GM12872 (cell line): ENCODE measurements around the gene NAT9.

ENCODE experiments used
- TF ChIP-seq, protein P1 (sequence below): IDR thresholded peaks from 3 replicates; pipeline ENCODE4 v1.5.1; 2011; ENCODE audit warnings: low read depth, mild to moderate bottlenecking, low read length, moderate library complexity; ENCODE audit not compliant: insufficient read depth

The NAT9 gene

DNA sequence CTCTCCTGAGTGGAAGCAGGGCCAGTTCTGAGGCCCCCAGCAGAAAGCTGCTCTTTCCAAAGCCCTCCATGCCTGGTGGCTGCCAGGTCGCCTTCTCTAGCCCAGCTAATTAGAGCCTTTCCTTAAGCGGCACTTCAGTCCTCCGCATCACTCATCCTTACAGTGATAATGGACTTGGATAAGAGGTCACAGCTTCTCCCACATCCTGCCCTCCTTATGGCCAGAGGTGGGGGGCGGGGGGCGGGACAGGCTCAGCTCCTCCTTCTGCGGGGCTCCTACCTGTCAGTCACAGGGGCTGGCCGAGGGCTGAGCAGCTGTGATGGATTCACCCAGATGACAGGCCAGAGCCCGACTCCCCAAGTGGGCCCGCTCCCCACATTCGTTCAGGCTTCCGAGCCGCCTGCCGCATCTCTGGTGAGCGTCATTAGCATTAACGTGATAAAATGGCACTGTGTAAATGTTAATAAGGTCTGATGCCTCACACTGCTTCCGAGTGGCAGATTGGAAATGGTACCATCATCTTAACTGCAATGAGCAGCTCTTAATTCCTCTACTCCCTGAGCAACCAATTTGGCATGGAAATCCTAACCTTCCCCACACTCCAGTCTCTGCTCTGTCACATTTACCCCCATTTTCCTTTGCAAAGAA, 42.3 kb upstream of the NAT9 start:
- TF ChIP-seq, protein P1, sequence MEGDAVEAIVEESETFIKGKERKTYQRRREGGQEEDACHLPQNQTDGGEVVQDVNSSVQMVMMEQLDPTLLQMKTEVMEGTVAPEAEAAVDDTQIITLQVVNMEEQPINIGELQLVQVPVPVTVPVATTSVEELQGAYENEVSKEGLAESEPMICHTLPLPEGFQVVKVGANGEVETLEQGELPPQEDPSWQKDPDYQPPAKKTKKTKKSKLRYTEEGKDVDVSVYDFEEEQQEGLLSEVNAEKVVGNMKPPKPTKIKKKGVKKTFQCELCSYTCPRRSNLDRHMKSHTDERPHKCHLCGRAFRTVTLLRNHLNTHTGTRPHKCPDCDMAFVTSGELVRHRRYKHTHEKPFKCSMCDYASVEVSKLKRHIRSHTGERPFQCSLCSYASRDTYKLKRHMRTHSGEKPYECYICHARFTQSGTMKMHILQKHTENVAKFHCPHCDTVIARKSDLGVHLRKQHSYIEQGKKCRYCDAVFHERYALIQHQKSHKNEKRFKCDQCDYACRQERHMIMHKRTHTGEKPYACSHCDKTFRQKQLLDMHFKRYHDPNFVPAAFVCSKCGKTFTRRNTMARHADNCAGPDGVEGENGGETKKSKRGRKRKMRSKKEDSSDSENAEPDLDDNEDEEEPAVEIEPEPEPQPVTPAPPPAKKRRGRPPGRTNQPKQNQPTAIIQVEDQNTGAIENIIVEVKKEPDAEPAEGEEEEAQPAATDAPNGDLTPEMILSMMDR: no peak

DNA sequence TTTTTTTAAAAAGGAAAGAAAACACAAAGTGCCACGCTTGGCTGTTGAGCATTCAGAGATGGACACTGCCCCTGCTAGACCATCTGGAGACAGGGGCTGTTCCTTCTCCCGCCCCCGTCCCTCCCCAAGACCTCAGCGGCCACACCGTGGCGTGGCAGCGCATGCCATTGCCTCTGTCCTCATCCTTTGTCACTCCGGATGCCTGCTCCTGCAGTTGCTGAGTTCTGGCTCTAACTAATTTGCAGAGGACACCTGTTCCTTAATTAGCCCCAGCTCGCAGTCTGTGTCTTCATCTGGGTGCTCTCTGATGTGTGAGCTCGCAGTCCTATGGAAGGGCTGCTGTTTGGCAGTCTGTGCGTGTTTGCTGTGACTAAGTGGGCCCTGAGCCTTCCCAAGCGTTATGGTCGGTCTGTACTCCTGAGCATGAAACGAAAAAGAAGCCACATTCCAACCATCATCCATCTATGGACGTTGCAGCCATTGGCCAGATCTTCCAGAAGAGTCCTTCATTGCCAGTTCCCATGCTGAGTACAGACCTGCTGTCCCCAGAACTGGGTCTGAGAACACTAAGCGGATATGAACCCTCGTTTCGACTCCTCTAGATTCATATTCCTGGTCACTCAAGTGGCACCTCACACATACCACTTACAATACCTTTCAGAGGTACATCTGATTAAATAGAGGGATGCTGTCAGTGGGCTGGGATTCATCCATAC, 40.9 kb upstream of the NAT9 start:
- TF ChIP-seq, protein P1: no peak

DNA sequence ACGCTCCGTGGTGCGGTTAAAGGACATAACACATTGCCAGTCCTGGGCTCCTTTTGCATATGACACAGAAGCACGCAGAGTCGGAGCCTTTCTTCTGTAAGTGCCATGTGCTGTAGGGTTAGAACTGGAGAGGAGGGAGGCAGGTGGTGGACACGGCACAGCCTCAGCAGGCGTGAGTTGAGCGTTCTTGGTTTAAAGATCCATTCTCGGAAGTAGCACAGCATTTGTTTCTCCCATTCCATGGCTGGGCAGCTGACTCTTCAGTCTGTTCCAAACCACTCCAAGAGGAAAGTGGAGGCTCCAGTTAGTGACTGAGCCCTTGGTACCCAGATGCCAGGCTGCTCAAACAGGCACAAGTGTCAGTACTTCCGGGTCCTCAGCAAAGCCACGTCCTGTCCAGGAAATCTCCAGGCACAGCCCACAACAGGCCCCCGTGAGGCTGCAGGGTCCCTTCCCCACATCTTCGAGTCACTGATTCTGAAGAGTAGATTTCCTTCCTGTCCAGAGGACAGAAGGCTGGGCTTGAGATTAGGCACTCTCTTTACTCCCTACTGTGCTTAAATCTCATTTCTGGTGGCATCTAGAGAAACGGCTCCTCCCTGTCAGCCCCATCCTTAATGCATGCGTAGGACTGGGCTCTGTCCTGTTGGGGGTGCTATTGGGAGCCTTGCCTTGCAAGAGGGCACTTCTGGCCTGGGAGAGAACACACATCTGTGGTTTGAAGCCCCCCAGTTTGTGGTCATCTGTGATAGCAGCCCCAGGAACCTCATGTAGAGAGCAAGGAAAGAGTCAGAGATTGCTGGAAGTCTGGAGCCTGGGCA, 39.6 kb upstream of the NAT9 start:
- TF ChIP-seq, protein P1: peak; percentile 31; the same call in 1 of the 3 replicates

DNA sequence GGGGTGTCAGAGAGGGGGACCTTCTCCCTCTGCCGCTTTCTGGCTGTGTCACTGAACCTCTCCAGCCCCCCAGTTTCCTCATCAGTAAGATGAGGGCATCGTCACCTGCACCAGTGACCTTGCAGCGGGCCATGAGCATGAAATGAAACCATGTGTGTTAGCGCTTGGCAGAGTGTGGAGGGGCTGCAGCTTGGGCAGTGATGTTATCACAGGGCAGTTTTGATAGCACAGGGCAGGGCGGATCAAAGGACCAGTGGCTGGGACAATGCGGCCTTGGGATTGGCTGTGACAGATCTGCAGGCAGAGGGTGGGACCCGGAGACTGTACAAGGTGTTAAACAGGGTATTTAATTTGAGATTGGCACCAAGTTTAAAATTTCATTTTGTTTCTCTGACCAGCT, 38.9 kb upstream of the NAT9 start:
- TF ChIP-seq, protein P1: no peak

DNA sequence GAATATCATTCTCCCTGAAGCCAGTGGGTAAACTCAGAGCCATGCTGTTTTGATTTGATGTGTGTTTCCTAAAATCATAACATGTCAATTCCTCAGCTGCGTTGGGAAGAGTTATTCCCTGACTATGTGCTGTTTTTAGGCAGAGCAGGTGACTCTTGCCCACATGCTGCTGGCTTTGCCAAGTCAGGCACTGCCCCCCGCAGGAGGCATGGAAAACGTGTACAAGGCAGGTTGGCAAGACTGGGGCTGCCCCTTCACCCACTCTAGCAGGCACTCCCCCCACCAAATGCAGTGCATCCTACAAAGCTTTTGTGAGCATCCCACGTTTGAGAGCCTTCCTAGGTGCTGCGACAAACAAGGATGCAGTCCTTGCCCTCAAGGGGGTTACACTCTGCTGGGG, 38.3 kb upstream of the NAT9 start:
- TF ChIP-seq, protein P1: no peak

DNA sequence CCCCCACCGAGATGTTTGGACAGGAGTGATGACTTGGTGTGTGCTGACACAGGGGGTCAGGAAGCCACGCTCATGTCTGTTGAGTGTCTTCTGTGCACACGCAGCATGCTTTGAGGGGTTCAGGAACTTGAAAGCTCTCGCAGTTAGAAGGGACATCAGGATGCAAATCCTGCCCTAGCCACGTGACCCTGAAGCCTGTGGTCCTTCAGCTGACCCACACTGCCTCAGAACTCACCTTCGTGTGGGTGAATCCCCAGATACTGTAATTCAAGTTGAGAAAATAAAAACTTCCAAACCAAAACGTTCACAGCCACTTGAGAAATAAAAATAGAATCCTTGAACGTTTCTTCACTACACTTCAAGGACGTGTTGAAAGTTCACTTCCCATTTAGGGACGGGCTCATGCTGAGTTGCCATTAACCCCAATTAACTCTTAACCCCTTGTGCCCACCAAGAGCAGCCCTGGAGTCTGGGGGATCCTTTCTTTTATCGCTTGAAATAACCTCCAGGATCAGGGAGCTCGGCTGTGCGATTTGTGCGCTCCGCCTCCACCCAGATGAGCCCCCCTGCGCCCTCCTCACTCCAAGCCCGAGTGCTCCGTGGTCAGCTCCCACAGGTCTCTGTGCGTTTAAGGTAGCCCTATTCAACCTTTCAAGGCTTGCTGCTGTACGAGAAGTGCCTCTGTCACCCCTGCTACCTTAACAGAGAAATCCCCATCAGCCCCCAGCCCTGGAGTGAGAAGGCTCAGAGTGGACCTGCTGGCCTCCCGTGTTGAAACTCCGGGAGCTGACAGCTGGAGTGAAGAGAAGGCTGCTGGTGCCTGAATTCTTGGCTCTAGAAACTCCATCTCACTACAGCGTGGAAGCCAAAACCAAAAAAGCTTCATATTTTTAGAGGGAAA, 36.2 kb upstream of the NAT9 start:
- TF ChIP-seq, protein P1: no peak
